IMR-90 (cell line): Measurements from ENCODE around the gene ABLIM3. TPM values are rescaled to one million over a fixed set of nuclear protein-coding genes. Genes with fewer than 3 reads are reported as not detected.

Experiments used
- ATAC-seq: fragments of 200-7000 bp; cut with Tn5 transposase; 2 replicates; pipeline ENCODE4 v1.9.1; 2020; ENCODE audit warnings: low read depth, mild to moderate bottlenecking, moderate library complexity
- BruUV-seq: library from RNA; stranded (reverse); fragments of 400-500 nt; replicated peaks from 2 replicates; lab custom pipeline; 2021; lab: Mats Ljungman, UMichigan
- CTCF ChIA-PET: fragments of 300-600 bp; formaldehyde crosslinking; extraction: SDS; loops from one replicate; lab custom pipeline; 2021; ENCODE audit warnings: antibody characterized with exemption; lab: Yijun Ruan, JAX
- POLR2A ChIA-PET: fragments of 300-600 bp; sonication (Branson Sonifier 250); formaldehyde crosslinking; loops from one replicate; lab custom pipeline; 2022; ENCODE audit warnings: antibody characterized with exemption; ENCODE audit not compliant: unreplicated experiment; lab: Charles Lee
- DNase-seq: peaks from one replicate; pipeline ENCODE4 v3.0.0; 2013
- H2AFZ ChIP-seq: replicated peaks from 2 replicates; pipeline ENCODE3; 2013; ENCODE audit warnings: low read length, mild to moderate bottlenecking; ENCODE audit not compliant: poor library complexity
- H2AK5ac ChIP-seq: 2 replicates; pipeline ENCODE4 v1.6.1; 2013; ENCODE audit warnings: low read depth, low read length, inconsistent platforms
- H2AK9ac ChIP-seq: replicated peaks from 2 replicates; pipeline ENCODE3; 2013; ENCODE audit warnings: mild to moderate bottlenecking, low read depth, low read length, moderate library complexity; ENCODE audit not compliant: poor library complexity
- H2BK120ac ChIP-seq: 2 replicates; pipeline ENCODE4 v1.6.1; 2013; ENCODE audit warnings: low read depth, low read length, inconsistent platforms
- H2BK15ac ChIP-seq: 3 replicates; pipeline ENCODE4 v1.6.1; 2013; ENCODE audit warnings: low read depth, low read length, inconsistent platforms
- H2BK20ac ChIP-seq: 2 replicates; pipeline ENCODE4 v1.6.1; 2013; ENCODE audit warnings: low read depth, mild to moderate bottlenecking, inconsistent platforms, low read length, moderate library complexity
- H2BK5ac ChIP-seq: 2 replicates; pipeline ENCODE4 v1.6.1; 2013; ENCODE audit warnings: mild to moderate bottlenecking, low read depth, low read length, inconsistent platforms; ENCODE audit not compliant: poor library complexity, severe bottlenecking
- H3K14ac ChIP-seq: replicated peaks from 2 replicates; pipeline ENCODE4 v1.6.1; 2013; ENCODE audit warnings: low read depth, low read length, inconsistent platforms
- H3K18ac ChIP-seq: 2 replicates; pipeline ENCODE4 v1.6.1; 2013; ENCODE audit warnings: low read depth, low read length, control low read depth
- H3K23ac ChIP-seq: 2 replicates; pipeline ENCODE4 v1.6.1; 2013; ENCODE audit warnings: low read depth, low read length, inconsistent platforms
- H3K27ac ChIP-seq: 2 replicates; pipeline ENCODE4 v1.5.1; 2013; ENCODE audit warnings: mild to moderate bottlenecking, control low read depth, low read length; ENCODE audit not compliant: insufficient read depth
- H3K27me3 ChIP-seq: 2 replicates; pipeline ENCODE4 v1.6.1; 2013; ENCODE audit warnings: low read length; ENCODE audit not compliant: control insufficient read depth, insufficient read depth
- H3K36me3 ChIP-seq: 2 replicates; pipeline ENCODE4 v1.6.1; 2013; ENCODE audit warnings: low read length, mixed read lengths; ENCODE audit not compliant: control insufficient read depth, insufficient read depth
- H3K4ac ChIP-seq: 2 replicates; pipeline ENCODE4 v1.6.1; 2013; ENCODE audit warnings: low read depth, low read length, inconsistent platforms
- H3K4me1 ChIP-seq: 2 replicates; pipeline ENCODE4 v1.6.1; 2013; ENCODE audit warnings: low read length, mixed read lengths; ENCODE audit not compliant: control insufficient read depth, insufficient read depth
- H3K4me2 ChIP-seq: 2 replicates; pipeline ENCODE4 v1.6.1; 2013; ENCODE audit warnings: low read depth, mild to moderate bottlenecking, control low read depth, low read length, moderate library complexity
- H3K4me3 ChIP-seq: 2 replicates; pipeline ENCODE4 v1.5.1; 2013; ENCODE audit warnings: low read depth, mild to moderate bottlenecking, control low read depth, low read length, moderate library complexity; ENCODE audit not compliant: insufficient read depth
- H3K56ac ChIP-seq: 2 replicates; pipeline ENCODE4 v1.6.1; 2013; ENCODE audit warnings: low read length, inconsistent platforms; ENCODE audit not compliant: insufficient read depth; ENCODE audit errors: extremely low read depth
- H3K79me1 ChIP-seq, 2 experiments: 2 replicates each; pipeline ENCODE4 v1.6.1; 2013; ENCODE audit warnings: low read length in 2 of 2, inconsistent platforms in 1 of 2, low read depth in 1 of 2
- H3K9ac ChIP-seq: 2 replicates; pipeline ENCODE4 v1.6.1; 2013; ENCODE audit warnings: low read depth, low read length, control low read depth
- H3K9me1 ChIP-seq: 2 replicates; pipeline ENCODE4 v1.6.1; 2013; ENCODE audit warnings: low read length, inconsistent platforms; ENCODE audit not compliant: insufficient read depth
- H3K9me3 ChIP-seq: 2 replicates; pipeline ENCODE4 v1.6.1; 2013; ENCODE audit warnings: low read length; ENCODE audit not compliant: control insufficient read depth, insufficient read depth
- H4K20me1 ChIP-seq: 2 replicates; pipeline ENCODE4 v1.6.1; 2013; ENCODE audit warnings: low read length, inconsistent platforms; ENCODE audit not compliant: insufficient read depth
- H4K5ac ChIP-seq: 2 replicates; pipeline ENCODE4 v1.6.1; 2013; ENCODE audit warnings: mild to moderate bottlenecking, low read depth, low read length, control low read depth
- H4K8ac ChIP-seq, 2 experiments: 2 replicates each; pipeline ENCODE4 v1.6.1; 2013; ENCODE audit warnings: low read depth in 2 of 2, low read length in 2 of 2, control low read depth in 1 of 2, inconsistent platforms in 1 of 2
- H4K91ac ChIP-seq: 2 replicates; pipeline ENCODE4 v1.6.1; 2013; ENCODE audit warnings: low read depth, low read length, inconsistent platforms; ENCODE audit not compliant: insufficient read depth
- CEBPB ChIP-seq: IDR thresholded peaks from 2 replicates; pipeline ENCODE4 v1.6.1; 2012; ENCODE audit warnings: low read depth, low read length, improper control_type of control experiment
- CHD1 ChIP-seq: IDR thresholded peaks from 2 replicates; pipeline ENCODE4 v1.6.1; 2012; ENCODE audit warnings: low read depth, low read length, improper control_type of control experiment
- FOS ChIP-seq: fragments of 150-350 bp; IDR thresholded peaks from 2 replicates; pipeline ENCODE4 v1.6.1; 2016; ENCODE audit warnings: low read depth, low read length
- MAFK ChIP-seq: IDR thresholded peaks from 2 replicates; pipeline ENCODE4 v1.6.1; 2012; ENCODE audit warnings: low read depth, low read length, improper control_type of control experiment
- MAZ ChIP-seq: IDR thresholded peaks from 2 replicates; pipeline ENCODE4 v1.6.1; 2012; ENCODE audit warnings: low read depth, mild to moderate bottlenecking, low read length, improper control_type of control experiment, moderate library complexity, borderline replicate concordance
- MXI1 ChIP-seq: IDR thresholded peaks from 2 replicates; pipeline ENCODE4 v1.6.1; 2012; ENCODE audit warnings: low read depth, mild to moderate bottlenecking, low read length, moderate library complexity, borderline replicate concordance
- NFE2L2 ChIP-seq: fragments of 150-350 bp; IDR thresholded peaks from 2 replicates; pipeline ENCODE4 v1.6.1; 2016; ENCODE audit warnings: low read depth, mild to moderate bottlenecking, low read length
- POLR2A ChIP-seq: IDR thresholded peaks from 2 replicates; pipeline ENCODE4 v1.6.1; 2012; ENCODE audit warnings: mild to moderate bottlenecking, low read depth, low read length
- RAD21 ChIP-seq: IDR thresholded peaks from 2 replicates; pipeline ENCODE4 v1.6.1; 2012; ENCODE audit warnings: low read length, improper control_type of control experiment
- RCOR1 ChIP-seq: IDR thresholded peaks from 2 replicates; pipeline ENCODE4 v1.6.1; 2012; ENCODE audit warnings: mild to moderate bottlenecking, low read length, improper control_type of control experiment; ENCODE audit not compliant: insufficient replicate concordance
- SMC3 ChIP-seq: fragments of 150-350 bp; IDR thresholded peaks from 2 replicates; pipeline ENCODE4 v1.6.1; 2016; ENCODE audit warnings: low read depth, mild to moderate bottlenecking, antibody characterized with exemption, low read length, moderate library complexity
- WGBS, 2 experiments: methylation state at CpG; one replicate each; pipeline versions ENCODE4 v1.1.5 to v1.1.7; 2013; ENCODE audit warnings: missing lambda C conversion rate in 2 of 2; ENCODE audit not compliant: insufficient read length in 1 of 2; ENCODE audit errors: extremely low coverage in 2 of 2; 5-methylcytosine and 5-hydroxymethylcytosine counted together
- dilution Hi-C: fragments of 300-500 bp; cut with HindIII; formaldehyde crosslinking; loops from one replicate; pipeline ENCODE4 v1.14.3; 2018; ENCODE audit warnings: low sequenced_read_pairs; ENCODE audit not compliant: unreplicated experiment
- in situ Hi-C: fragments of 300-500 bp; cut with MboI; formaldehyde crosslinking; loops from 3 replicates; pipeline ENCODE4 v1.14.3; 2019; ENCODE audit warnings: low sequenced_read_pairs, inconsistent platforms, mixed read lengths
- intact Hi-C: fragments of 100-400 bp; cut with micrococcal nuclease; formaldehyde crosslinking; loops from 2 replicates; pipeline ENCODE4 v1.10.0; 2022
- polyA plus RNA-seq, 3 experiments: library from polyadenylated mRNA; depleted of rRNA; stranded (reverse); fragments of >200 nt; gene quantifications; 2 replicates each; pipeline ENCODE4 v1.2.3, GENCODE V29; 2012; ENCODE audit warnings: low replicate concordance in 1 of 3
- total RNA-seq: library from RNA; depleted of rRNA; stranded (reverse); fragments of >200 nt; gene quantifications from 2 replicates; pipeline ENCODE4 v1.2.3, GENCODE V29; 2012
- TF ChIP-seq, protein P1 (sequence below): fragments of 150-350 bp; IDR thresholded peaks from 2 replicates; pipeline ENCODE4 v1.6.1; 2016; ENCODE audit warnings: low read depth, mild to moderate bottlenecking, low read length, moderate library complexity, borderline replicate concordance
- TF ChIP-seq, protein P2 (sequence below): fragments of 150-350 bp; IDR thresholded peaks from 2 replicates; pipeline ENCODE4 v1.6.1; 2017; ENCODE audit warnings: mild to moderate bottlenecking, antibody characterized with exemption, low read length, low read depth
- TF ChIP-seq, protein P3 (sequence below): conservative IDR thresholded peaks from 2 replicates; pipeline ENCODE4 v1.5.1; 2012; ENCODE audit warnings: mild to moderate bottlenecking, low read depth, low read length, improper control_type of control experiment

The ABLIM3 gene
- total and polyA plus RNA-seq, 2 of the 4 experiments (the other 2 are of a cell fraction): 33.3 to 69.9 TPM

DNA sequence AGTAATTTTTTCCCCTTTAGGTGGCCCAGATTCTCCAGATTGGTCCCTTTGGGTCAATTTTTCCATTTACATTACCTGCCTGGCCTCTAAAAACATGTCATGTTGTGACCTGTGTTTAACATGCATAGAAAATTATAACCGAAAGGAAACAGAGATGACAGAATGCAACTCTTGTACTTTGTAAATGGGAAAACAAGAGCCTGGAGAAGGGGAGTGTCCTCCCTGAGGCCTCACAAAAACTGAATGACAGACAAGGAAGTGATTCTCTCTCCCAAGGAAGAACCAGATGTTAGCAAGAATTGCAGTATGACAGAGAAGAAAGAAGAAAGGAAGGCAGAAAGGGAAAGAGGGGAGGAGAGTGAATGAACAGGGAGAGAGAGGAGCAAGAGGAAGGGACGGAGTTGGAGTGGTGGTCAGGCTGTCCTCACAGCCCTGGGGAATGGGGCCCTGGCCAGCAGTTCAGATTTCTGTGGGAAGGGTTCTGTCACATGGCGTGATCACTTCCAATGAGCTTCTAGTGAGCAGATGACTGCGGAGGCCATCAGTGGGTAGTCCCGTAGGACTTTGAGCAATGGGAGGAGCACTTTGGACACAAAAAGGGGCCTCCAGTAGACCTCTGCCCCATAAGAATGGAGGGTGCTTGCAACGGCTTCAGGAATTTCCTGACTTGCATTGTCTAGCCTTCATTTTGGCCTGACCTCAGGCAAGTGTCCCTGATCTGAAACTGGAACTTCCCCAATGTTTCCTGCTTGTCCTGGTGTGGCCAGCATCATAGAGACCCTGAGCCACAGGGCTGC, 31.6 kb downstream of the ABLIM3 start:
- ChIA-PET CTCF (no interaction called here), POLR2A (no interaction called here)
- H3K9me3 ChIP-seq: no peaks in the 10 kb centered on the region
- no peak overlapping the region for H3K4me2 ChIP-seq
- in situ Hi-C loops (loop anchor here (25.0 kb wide), 1 partner anchor 389 kb away; the partner anchor contains the start of gene CSNK1A1), intact Hi-C loops (loop anchor here (5.0 kb wide), 1 partner anchor 34 kb away; no protein-coding TSS in a partner anchor), dilution Hi-C loops (no loop called here)
- no peak for DNase-seq
- no peak overlapping the region for H3K9ac ChIP-seq
- H2AFZ ChIP-seq: peak overlapping the region; percentile 34
- no TSS peak for BruUV-seq
- H3K56ac ChIP-seq: peak overlapping the region; percentile 48; the same call in 1 of the 2 replicates
- peak overlapping the region; percentile 78 for H3K23ac ChIP-seq
- H3K4me1 ChIP-seq: peaks cover 41% of the 10 kb centered on the region
- peak overlapping the region; percentile 90 for H3K4ac ChIP-seq
- H2AK9ac ChIP-seq: peak overlapping the region; percentile 77
- peak overlapping the region; percentile 94 for H2BK20ac ChIP-seq
- H3K14ac ChIP-seq: peak overlapping the region; percentile 74
- peak overlapping the region; percentile 98 for H2AK5ac ChIP-seq
- H3K36me3 ChIP-seq: 0 out of 2 replicates have a peak, but pooled peaks cover 4% of the 10 kb centered on the region
- no peak overlapping the region for H3K4me3 ChIP-seq
- H3K27me3 ChIP-seq: no peaks in the 10 kb centered on the region
- no CpG with 5 or more reads among the region's 6 CpGs for WGBS, 2 experiments
- peak overlapping the region; percentile 74; the same call in 2 of the 3 replicates for H2BK15ac ChIP-seq
- peaks cover 46 to 77% of the 10 kb centered on the region in 2 experiments for H3K79me1 ChIP-seq
- H4K20me1 ChIP-seq: no peaks in the 10 kb centered on the region
- H3K9me1 ChIP-seq: peaks cover 36% of the 10 kb centered on the region
- H4K91ac ChIP-seq: peak overlapping the region; percentile 93
- H4K5ac ChIP-seq: peak overlapping the region; percentile 47
- H3K27ac ChIP-seq: peak overlapping the region; percentile 84
- H4K8ac ChIP-seq: peak overlapping the region; percentile 38 to 78
- peak overlapping the region; percentile 90 for H2BK5ac ChIP-seq
- no peak for ATAC-seq
- peak overlapping the region; percentile 94 for H2BK120ac ChIP-seq
- H3K18ac ChIP-seq: peak overlapping the region; percentile 62
- TF ChIP-seq SMC3 (no peak), CEBPB (no peak), MAZ (no peak), NFE2L2 (no peak), CHD1 (no peak), FOS (no peak), POLR2A (no peak), MXI1 (no peak), MAFK (no peak), RAD21 (no peak), RCOR1 (no peak)
- TF ChIP-seq, protein P1, sequence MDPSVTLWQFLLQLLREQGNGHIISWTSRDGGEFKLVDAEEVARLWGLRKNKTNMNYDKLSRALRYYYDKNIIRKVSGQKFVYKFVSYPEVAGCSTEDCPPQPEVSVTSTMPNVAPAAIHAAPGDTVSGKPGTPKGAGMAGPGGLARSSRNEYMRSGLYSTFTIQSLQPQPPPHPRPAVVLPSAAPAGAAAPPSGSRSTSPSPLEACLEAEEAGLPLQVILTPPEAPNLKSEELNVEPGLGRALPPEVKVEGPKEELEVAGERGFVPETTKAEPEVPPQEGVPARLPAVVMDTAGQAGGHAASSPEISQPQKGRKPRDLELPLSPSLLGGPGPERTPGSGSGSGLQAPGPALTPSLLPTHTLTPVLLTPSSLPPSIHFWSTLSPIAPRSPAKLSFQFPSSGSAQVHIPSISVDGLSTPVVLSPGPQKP: no peak
- TF ChIP-seq, protein P2, sequence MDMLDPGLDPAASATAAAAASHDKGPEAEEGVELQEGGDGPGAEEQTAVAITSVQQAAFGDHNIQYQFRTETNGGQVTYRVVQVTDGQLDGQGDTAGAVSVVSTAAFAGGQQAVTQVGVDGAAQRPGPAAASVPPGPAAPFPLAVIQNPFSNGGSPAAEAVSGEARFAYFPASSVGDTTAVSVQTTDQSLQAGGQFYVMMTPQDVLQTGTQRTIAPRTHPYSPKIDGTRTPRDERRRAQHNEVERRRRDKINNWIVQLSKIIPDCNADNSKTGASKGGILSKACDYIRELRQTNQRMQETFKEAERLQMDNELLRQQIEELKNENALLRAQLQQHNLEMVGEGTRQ: no peak
- TF ChIP-seq, protein P3, sequence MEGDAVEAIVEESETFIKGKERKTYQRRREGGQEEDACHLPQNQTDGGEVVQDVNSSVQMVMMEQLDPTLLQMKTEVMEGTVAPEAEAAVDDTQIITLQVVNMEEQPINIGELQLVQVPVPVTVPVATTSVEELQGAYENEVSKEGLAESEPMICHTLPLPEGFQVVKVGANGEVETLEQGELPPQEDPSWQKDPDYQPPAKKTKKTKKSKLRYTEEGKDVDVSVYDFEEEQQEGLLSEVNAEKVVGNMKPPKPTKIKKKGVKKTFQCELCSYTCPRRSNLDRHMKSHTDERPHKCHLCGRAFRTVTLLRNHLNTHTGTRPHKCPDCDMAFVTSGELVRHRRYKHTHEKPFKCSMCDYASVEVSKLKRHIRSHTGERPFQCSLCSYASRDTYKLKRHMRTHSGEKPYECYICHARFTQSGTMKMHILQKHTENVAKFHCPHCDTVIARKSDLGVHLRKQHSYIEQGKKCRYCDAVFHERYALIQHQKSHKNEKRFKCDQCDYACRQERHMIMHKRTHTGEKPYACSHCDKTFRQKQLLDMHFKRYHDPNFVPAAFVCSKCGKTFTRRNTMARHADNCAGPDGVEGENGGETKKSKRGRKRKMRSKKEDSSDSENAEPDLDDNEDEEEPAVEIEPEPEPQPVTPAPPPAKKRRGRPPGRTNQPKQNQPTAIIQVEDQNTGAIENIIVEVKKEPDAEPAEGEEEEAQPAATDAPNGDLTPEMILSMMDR: no peak
